Kidney (tissue), 14 donors: ENCODE results near the gene TRAPPC4. TPM values are rescaled to one million over a fixed set of nuclear protein-coding genes. Genes with fewer than 3 reads are reported as not detected.

Source experiments
- DNase-seq, 5 donors: peaks; one replicate each; pipeline ENCODE4 v3.0.0-alpha.2; 2013 to 2020
- FAIRE-seq: peaks from 2 replicates; lab custom pipeline; 2012; peaks lifted over from hg19 to GRCh38; lab: Jason Lieb, UNC
- H3K27ac ChIP-seq, 2 donors: one replicate each; pipeline ENCODE4 v1.7.0; 2013; ENCODE audit warnings: low read depth in 2 of 2, low read length in 2 of 2, inconsistent platforms in 1 of 2
- H3K27me3 ChIP-seq: one replicate; pipeline ENCODE4 v1.7.1; 2013; ENCODE audit warnings: low read length, inconsistent platforms; ENCODE audit not compliant: control insufficient read depth, insufficient read depth
- H3K36me3 ChIP-seq, 3 donors: one replicate each; pipeline versions ENCODE4 v1.7.0 to v1.7.1; 2013; ENCODE audit warnings: low read length in 3 of 3, control low read depth in 1 of 3, inconsistent platforms in 1 of 3; ENCODE audit not compliant: insufficient read depth in 3 of 3, control insufficient read depth in 2 of 3
- H3K4me1 ChIP-seq, 3 donors: one replicate each; pipeline versions ENCODE4 v1.7.0 to v1.7.1; 2013; ENCODE audit warnings: low read length in 3 of 3, inconsistent platforms in 1 of 3, low read depth in 1 of 3; ENCODE audit not compliant: control insufficient read depth in 2 of 3, insufficient read depth in 2 of 3
- H3K4me3 ChIP-seq, 3 donors: one replicate each; pipeline versions ENCODE4 v1.7.0 to v1.8.1; 2013; ENCODE audit warnings: low read length in 3 of 3, control low read depth in 1 of 3, inconsistent platforms in 1 of 3
- H3K9ac ChIP-seq, 3 donors: one replicate each; pipeline versions ENCODE4 v1.7.0 to v1.7.1; 2013; ENCODE audit warnings: low read length in 3 of 3, control low read depth in 1 of 3, inconsistent platforms in 1 of 3
- H3K9me3 ChIP-seq, 3 donors: one replicate each; pipeline versions ENCODE4 v1.7.0 to v1.7.1; 2013; ENCODE audit warnings: low read length in 3 of 3, control low read depth in 1 of 3, inconsistent platforms in 1 of 3; ENCODE audit not compliant: control insufficient read depth in 2 of 3, insufficient read depth in 1 of 3
- intact Hi-C: fragments of 100-400 bp; cut with DNase I; formaldehyde crosslinking; loops from one replicate; pipeline ENCODE4 v1.11.1; 2022
- polyA plus RNA-seq: library from polyadenylated mRNA; stranded (reverse); fragments of 350-450 nt; fragmentation: Illumina TruSeq; extraction: RNeasy Lipid Tissue Mini Kit (QIAGEN cat#74804); gene quantifications from one replicate; pipeline ENCODE4 v1.2.3, GENCODE V29; 2014; ENCODE audit warnings: low read depth, low replicate concordance; ENCODE audit not compliant: insufficient read depth
- total RNA-seq: library from RNA; stranded (reverse); fragmentation: NEBNext Ultra II Directional; extraction: Animal tissue kit (Norgen Biotek cat#: 25700); gene quantifications from one replicate; pipeline ENCODE4 v1.2.1, GENCODE V29; 2021
- TF ChIP-seq, protein P1 (sequence below): IDR thresholded peaks from 3 replicates; pipeline ENCODE4 v1.5.1; 2012; ENCODE audit warnings: mild to moderate bottlenecking, moderate library complexity, borderline replicate concordance; ENCODE audit not compliant: insufficient read depth; ENCODE audit errors: extremely low read depth
- donor health status: control.
- donor health status: control.
- donor health status: control.
- donor health status: control.
- donor health status: control.
- donor health status: DM: yes; HTN: yes; CAD: no.
- donor health status: Normal renal cell carcinoma (clear cell type).

Gene TRAPPC4
- total and polyA plus RNA-seq, 2 donors from 2014 or later, result 82.6 to 136 TPM

DNA sequence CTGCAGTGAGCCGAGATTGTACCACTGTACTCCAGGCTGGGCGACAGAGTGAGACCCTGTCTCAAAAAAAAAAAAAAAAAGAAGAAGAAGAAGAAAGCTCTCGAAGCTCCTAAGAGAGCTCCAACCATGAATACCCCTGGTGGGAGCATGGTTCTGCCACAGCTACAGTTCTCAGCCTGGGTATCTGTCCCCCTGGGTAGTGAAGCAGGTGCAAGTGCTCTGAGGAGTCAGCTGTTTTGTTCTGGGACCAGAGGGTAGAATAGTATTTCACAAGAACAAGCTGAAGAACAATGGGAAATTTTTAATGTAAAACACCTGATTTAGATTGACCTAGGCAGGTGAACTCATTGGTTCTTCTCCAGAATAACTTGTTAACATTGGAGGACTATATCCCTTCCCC lies 42.7 kb downstream of the TRAPPC4 start:
- H3K9ac ChIP-seq, result no peak overlapping the region
- intact Hi-C loops, result no loop called here
- H3K36me3 ChIP-seq, result peaks cover 0 to 4% (median 0%) of the 10 kb centered on the region in 3 donors
- FAIRE-seq, result no peak
- no peak overlapping the region for H3K4me3 ChIP-seq
- peaks cover 0 to 5% (median 3%) of the 10 kb centered on the region in 3 donors for H3K4me1 ChIP-seq
- no peak overlapping the region for H3K27ac ChIP-seq
- no peaks in the 10 kb centered on the region for H3K9me3 ChIP-seq
- TF ChIP-seq, protein P1, sequence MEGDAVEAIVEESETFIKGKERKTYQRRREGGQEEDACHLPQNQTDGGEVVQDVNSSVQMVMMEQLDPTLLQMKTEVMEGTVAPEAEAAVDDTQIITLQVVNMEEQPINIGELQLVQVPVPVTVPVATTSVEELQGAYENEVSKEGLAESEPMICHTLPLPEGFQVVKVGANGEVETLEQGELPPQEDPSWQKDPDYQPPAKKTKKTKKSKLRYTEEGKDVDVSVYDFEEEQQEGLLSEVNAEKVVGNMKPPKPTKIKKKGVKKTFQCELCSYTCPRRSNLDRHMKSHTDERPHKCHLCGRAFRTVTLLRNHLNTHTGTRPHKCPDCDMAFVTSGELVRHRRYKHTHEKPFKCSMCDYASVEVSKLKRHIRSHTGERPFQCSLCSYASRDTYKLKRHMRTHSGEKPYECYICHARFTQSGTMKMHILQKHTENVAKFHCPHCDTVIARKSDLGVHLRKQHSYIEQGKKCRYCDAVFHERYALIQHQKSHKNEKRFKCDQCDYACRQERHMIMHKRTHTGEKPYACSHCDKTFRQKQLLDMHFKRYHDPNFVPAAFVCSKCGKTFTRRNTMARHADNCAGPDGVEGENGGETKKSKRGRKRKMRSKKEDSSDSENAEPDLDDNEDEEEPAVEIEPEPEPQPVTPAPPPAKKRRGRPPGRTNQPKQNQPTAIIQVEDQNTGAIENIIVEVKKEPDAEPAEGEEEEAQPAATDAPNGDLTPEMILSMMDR, result no peak
- no peaks in the 10 kb centered on the region for H3K27me3 ChIP-seq
- DNase-seq, result no peak

DNA sequence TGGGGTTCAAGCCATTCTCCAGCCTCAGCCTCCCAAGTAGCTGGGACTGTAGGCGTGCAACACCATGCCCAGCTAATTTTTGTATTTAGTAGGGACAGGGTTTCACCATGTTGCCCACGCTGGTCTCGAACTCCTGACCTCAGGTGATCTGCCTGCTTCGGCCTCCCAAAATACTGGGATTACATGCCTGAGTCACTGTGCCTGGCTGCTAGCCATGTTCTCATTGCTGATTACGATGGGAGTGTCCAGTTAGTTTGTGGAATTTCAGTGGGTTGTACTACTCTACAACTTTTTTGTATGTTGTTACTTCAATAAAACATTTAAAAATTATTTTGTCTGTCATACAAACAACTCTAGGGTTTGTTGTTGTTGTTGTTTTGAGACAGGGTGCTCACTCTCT lies 44.2 kb downstream of the TRAPPC4 start:
- no peak overlapping the region for H3K4me3 ChIP-seq
- H3K27ac ChIP-seq, result no peak overlapping the region
- DNase-seq (no peak), FAIRE-seq (no peak)
- TF ChIP-seq, protein P1, result no peak
- H3K9me3 ChIP-seq, result no peaks in the 10 kb centered on the region
- intact Hi-C loops, result no loop called here
- H3K4me1 ChIP-seq, result peaks cover 0 to 3% (median 2%) of the 10 kb centered on the region in 3 donors
- H3K27me3 ChIP-seq, result no peaks in the 10 kb centered on the region
- H3K9ac ChIP-seq, result no peak overlapping the region
- H3K36me3 ChIP-seq, result peaks cover 0 to 4% (median 0%) of the 10 kb centered on the region in 3 donors

DNA sequence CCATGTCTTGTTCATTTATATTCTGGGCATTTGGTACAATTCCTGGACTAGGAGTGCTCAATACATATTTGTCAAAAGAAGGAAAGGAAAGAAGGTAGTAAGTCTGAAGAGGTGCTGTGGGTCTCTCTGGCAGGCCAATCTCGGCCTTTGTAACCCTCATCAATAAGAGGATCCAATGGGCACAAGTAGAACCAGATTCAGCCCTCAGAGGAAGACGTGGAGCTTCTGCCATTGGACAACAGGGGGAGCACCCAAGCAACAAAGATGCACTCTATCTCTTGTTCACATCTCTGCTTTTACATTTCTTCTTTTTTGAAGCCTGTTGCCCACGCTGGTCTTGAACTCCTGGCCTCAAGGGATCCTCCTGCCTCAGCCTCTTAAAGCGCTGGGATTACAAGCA lies 46.8 kb downstream of the TRAPPC4 start:
- Histone ChIP-seq H3K27me3 (no peaks in the 10 kb centered on the region), H3K36me3 (peaks cover 0 to 11% (median 3%) of the 10 kb centered on the region in 3 donors), H3K9me3 (no peaks in the 10 kb centered on the region), H3K27ac (no peak overlapping the region), H3K4me3 (no peak overlapping the region), H3K9ac (no peak overlapping the region), H3K4me1 (peaks cover 0 to 6% (median 5%) of the 10 kb centered on the region in 3 donors)
- FAIRE-seq (no peak), DNase-seq (no peak)
- intact Hi-C loops, result no loop called here
- TF ChIP-seq, protein P1, result peak; percentile 19
